GM12864 (cell line): ENCODE measurements around the gene COASY.
"Not testable (repeated sequence)": the region's sequence is repeated elsewhere in the genome, so short reads cannot be mapped to it uniquely, and the experiment has no call there.

Source experiments
- DNase-seq: peaks from one replicate; pipeline ENCODE4 v3.0.0-alpha.2; 2011; ENCODE audit warnings: low read depth
- H3K4me3 ChIP-seq: 2 replicates; pipeline ENCODE4 v1.5.1; 2011; ENCODE audit warnings: mild to moderate bottlenecking, low read depth, low read length, control low read depth
- TF ChIP-seq, protein P1 (sequence below): IDR thresholded peaks from 2 replicates; pipeline ENCODE4 v1.5.1; 2011; ENCODE audit warnings: low read depth, mild to moderate bottlenecking, moderate library complexity, low read length, control low read depth, inconsistent platforms; ENCODE audit errors: missing control alignments

Gene COASY

DNA sequence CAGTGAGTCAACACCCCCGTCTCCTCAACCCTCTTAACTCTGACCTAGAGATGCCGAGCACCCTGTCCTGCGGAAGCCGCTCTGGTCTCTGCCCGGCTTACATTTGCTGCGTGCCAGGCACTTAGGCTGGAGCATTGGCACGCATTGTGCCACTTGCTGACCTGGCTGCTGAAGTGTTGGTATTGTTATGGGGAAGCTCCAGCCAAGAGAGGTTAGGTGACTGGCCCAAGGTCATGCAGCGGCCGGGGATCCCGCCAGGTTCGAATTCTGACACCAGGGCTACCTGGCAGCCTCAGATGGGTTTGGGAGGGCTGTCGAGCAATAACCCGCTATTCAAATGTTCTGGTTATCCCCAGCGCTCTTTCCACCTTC, 14.3 kb upstream of the COASY start:
- TF ChIP-seq, protein P1, sequence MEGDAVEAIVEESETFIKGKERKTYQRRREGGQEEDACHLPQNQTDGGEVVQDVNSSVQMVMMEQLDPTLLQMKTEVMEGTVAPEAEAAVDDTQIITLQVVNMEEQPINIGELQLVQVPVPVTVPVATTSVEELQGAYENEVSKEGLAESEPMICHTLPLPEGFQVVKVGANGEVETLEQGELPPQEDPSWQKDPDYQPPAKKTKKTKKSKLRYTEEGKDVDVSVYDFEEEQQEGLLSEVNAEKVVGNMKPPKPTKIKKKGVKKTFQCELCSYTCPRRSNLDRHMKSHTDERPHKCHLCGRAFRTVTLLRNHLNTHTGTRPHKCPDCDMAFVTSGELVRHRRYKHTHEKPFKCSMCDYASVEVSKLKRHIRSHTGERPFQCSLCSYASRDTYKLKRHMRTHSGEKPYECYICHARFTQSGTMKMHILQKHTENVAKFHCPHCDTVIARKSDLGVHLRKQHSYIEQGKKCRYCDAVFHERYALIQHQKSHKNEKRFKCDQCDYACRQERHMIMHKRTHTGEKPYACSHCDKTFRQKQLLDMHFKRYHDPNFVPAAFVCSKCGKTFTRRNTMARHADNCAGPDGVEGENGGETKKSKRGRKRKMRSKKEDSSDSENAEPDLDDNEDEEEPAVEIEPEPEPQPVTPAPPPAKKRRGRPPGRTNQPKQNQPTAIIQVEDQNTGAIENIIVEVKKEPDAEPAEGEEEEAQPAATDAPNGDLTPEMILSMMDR: no peak
- no peak for DNase-seq
- H3K4me3 ChIP-seq: peak overlapping the region; percentile 59

DNA sequence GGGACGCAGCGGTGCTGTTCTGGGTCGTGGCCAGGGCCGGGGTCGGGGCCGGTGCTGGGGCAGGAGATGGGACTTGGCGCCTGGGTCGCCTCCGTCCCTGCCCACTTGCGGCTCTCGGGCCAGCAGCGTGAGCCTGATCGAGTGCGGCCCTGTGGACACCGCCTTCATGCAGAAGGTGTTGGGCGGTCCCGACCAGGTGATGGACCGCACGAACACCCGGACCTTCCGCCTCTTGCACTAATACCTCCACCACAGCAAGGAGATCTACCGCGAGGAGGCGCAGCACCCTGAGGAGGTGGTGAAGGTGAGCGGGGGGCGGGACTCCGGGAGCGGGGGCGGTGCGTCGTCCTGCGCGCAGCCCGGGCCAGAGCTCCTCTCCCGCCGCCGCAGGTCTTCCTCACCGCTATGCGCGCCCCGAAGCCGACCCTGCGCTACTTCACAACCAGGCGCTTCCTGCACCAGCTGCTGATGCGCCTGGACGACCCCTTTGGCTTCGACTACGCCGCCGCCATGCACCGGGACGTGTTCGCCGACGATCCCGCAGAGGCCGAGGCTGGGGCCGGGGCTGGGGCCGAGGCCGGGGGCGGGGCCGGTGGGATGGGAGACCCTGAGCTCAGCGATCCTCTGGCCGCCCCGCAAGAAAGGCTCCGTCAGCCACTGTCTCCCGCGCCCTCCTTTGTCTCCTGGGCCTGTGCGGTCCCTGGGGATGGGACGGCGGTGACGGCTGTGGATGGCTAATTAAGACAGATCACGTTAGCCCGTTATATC, 13.7 kb upstream of the COASY start:
- H3K4me3 ChIP-seq: peak overlapping the region; percentile 59
- TF ChIP-seq, protein P1: peak; percentile 75
- peak; percentile 71 for DNase-seq

DNA sequence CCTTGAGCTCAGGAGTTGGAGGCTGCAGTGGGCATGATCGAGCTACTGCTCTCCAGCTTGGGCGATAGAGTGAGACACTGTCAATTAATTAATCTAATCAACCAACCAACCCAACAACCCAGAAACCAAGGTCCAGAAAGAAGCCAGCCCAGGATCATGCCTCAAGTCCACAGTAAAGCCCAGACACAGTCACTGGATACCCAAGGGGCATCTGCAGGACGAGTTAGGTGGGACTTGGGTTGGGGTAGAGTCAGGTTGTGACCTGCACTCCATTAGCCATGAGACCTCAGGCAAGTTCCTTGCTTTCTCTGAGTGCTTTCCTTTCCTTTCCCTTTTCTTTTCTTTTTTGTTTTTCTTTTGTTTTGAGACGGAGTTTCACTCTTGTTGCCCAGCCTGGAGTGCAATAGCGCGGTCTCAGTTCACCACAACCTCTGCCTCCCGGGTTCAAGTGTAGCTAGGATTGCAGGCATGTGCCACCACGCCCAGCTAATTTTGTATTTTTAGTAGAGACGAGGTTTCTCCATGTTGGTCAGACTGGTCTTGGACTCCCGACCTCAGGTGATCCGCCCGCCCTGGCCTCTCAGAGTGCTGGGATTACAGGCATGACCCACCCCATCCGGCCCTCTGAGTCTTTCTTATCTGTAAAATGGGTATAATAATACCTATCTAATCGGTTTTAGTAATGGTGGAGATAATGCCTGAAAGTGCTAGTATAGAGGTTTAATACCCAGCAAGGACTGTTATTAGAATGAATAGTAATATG, 12.8 kb upstream of the COASY start:
- peak overlapping the region; percentile 59; the same call in 1 of the 2 replicates for H3K4me3 ChIP-seq
- TF ChIP-seq, protein P1: no peak
- no peak for DNase-seq

DNA sequence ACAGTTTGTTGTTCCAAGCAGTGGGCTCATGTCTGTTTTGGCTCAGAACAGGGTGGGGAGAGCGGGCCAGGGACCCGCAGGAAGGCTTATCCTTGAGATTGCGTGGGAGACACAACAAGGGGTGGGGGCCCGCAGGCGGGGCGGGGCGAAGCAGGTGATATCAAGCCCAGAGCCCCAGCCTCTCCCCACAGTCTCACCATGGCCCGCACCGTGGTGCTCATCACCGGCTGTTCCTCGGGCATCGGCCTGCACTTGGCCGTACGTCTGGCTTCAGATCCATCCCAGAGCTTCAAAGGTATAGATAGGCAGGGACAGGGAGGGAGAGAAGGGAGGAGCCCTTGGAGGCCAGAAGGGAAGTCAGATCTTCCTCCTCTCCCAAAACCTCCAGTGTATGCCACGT, 9.2 kb upstream of the COASY start, which contains the start of gene HSD17B1:
Gene HSD17B1, plus strand, starts transcription at position 188 of the 400 bp plus-strand sequence. Its CDS starts 11 bp downstream, at position 199.
- DNase-seq: not testable (repeated sequence)
- H3K4me3 ChIP-seq: peak within 1 kb of the TSS; percentile 87

DNA sequence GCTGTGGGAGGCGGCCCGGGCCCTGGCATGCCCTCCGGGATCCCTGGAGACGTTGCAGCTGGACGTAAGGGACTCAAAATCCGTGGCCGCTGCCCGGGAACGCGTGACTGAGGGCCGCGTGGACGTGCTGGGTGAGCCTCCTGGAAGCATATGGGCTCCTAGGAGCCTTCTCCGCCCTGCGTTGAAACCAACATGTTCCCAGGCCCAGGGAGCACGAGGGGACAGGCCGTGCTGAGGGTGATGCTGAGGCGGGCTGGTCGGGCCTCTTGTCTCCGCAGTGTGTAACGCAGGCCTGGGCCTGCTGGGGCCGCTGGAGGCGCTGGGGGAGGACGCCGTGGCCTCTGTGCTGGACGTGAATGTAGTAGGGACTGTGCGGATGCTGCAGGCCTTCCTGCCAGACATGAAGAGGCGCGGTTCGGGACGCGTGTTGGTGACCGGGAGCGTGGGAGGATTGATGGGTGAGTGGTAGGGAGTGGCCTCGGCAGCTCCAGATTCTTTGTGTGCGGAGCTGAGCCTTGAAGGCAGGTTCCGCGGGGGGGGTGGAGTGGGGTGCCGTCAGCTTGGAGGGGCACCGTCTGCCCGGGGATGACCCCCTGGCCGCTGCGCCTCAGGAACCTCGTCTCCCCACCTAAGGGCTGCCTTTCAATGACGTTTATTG, 8.7 kb upstream of the COASY start:
- no peak for DNase-seq
- peak overlapping the region; percentile 87 for H3K4me3 ChIP-seq
- TF ChIP-seq, protein P1: no peak

DNA sequence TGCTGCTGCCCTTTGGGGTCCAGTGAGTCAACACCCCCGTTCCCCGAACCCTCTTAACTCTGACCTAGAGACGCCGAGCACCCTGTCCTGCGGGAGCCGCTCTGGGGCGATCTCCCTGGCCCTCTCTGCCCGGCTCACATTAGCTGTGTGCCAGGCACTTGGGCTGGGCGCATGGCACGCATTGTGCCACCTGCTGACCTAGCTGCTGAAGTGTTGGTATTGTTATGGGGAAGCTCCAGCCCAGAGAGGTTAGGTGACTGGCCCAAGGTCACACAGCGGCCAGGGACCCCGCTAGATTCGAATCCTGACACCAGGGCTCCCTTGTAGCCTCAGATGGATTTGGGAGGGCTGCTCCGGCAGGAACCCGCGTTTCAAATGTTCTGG, 8.1 kb upstream of the COASY start:
- DNase-seq: no peak
- TF ChIP-seq, protein P1: no peak
- H3K4me3 ChIP-seq: peak overlapping the region; percentile 87
